Breast epithelium (tissue), 4 donors: ENCODE results near the gene NAPSA. TPM values are rescaled to one million over a fixed set of nuclear protein-coding genes. Genes with fewer than 3 reads are reported as not detected.

ENCODE experiments used
- DNase-seq, 2 donors: peaks; one replicate each; pipeline ENCODE4 v3.0.0-alpha.2; 2019; ENCODE audit warnings: low spot score in 2 of 2
- H3K27ac ChIP-seq, 2 donors: fragments of 200-600 bp; sonication (generic) in 1 of 2; one replicate each; pipeline ENCODE4 v1.5.1; 2016 to 2019; ENCODE audit warnings: mild to moderate bottlenecking in 1 of 2
- H3K27me3 ChIP-seq, 2 donors: fragments of 200-600 bp; sonication (generic) in 1 of 2; one replicate each; pipeline versions ENCODE4 v1.5.1 to v1.6.0; 2017 to 2019; ENCODE audit warnings: control low read depth in 1 of 2, mild to moderate bottlenecking in 1 of 2
- H3K36me3 ChIP-seq: fragments of 200-600 bp; one replicate; pipeline ENCODE4 v1.5.1; 2019
- H3K4me1 ChIP-seq, 2 donors: fragments of 200-600 bp; sonication (generic); one replicate each; pipeline ENCODE4 v1.5.1; 2016 to 2019; ENCODE audit warnings: control low read depth in 1 of 2
- H3K4me3 ChIP-seq, 3 donors: fragments of 200-600 bp; sonication (generic); 1 replicate in 2 of 3; 2 replicates in 1 of 3; pipeline ENCODE4 v1.5.1; 2016 to 2019; ENCODE audit warnings: mild to moderate bottlenecking in 3 of 3, moderate library complexity in 2 of 3
- H3K9me3 ChIP-seq, 2 donors: fragments of 200-600 bp; sonication (generic) in 1 of 2; one replicate each; pipeline ENCODE4 v1.5.1; 2016 to 2019; ENCODE audit warnings: control low read depth in 1 of 2
- POLR2A ChIP-seq: fragments of 450-650 bp; IDR thresholded peaks from one replicate; pipeline ENCODE4 v1.6.1; 2016; ENCODE audit warnings: antibody characterized with exemption, mild to moderate bottlenecking, moderate library complexity
- POLR2AphosphoS5 ChIP-seq, 3 donors: sonication (generic); formaldehyde crosslinking; IDR thresholded peaks; one replicate each; pipeline ENCODE4 v1.6.1; 2017; ENCODE audit warnings: antibody characterized with exemption in 3 of 3
- intact Hi-C: fragments of 100-400 bp; cut with DNase I; formaldehyde crosslinking; loops from one replicate; pipeline ENCODE4 v1.15.1; 2023; ENCODE audit warnings: low total_unique reads
- total RNA-seq, 3 donors: library from RNA; depleted of rRNA; stranded (reverse); fragments of >200 nt; gene quantifications; one replicate each; pipeline ENCODE4 v1.1.0, GENCODE V29; 2016
- TF ChIP-seq, protein P1 (sequence below), 3 donors: fragments of 450-650 bp; IDR thresholded peaks; one replicate each; pipeline ENCODE4 v1.5.1; 2016 to 2017; ENCODE audit warnings: antibody characterized with exemption in 3 of 3, mild to moderate bottlenecking in 3 of 3, moderate library complexity in 3 of 3

Gene NAPSA
- total RNA-seq, 3 donors from 2014 or later = 0.80 to 1.8 (median 1.6) TPM

DNA sequence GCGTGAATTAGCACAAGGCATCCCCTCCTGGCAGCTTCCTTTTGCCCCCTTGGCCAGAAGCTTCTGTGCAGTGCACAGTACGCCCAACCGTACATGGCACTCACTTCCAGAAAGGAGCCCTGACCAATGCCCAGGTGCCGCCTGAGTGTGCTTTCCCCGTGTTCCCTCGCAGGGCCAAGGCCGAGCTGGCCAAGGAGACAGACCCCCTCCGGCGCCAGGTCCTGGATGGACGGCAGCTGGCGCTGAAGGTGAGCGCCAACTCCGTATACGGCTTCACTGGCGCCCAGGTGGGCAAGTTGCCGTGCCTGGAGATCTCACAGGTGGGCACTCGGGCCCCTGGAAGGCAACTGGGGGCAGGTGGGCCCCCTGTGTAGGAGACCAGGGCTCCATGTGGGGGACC, 43.9 kb upstream of the NAPSA start:
- intact Hi-C loops = no loop called here
- Histone ChIP-seq H3K36me3 (peaks cover 8% of the 10 kb centered on the region), H3K27me3 (no peaks in the 10 kb centered on the region), H3K4me1 (no peaks in the 10 kb centered on the region), H3K27ac (no peak overlapping the region), H3K9me3 (no peaks in the 10 kb centered on the region), H3K4me3 (no peak overlapping the region)
- TF ChIP-seq POLR2A (no peak), POLR2AphosphoS5 (IDR thresholded peaks at IDR 0.05) (no peak)
- TF ChIP-seq, protein P1, sequence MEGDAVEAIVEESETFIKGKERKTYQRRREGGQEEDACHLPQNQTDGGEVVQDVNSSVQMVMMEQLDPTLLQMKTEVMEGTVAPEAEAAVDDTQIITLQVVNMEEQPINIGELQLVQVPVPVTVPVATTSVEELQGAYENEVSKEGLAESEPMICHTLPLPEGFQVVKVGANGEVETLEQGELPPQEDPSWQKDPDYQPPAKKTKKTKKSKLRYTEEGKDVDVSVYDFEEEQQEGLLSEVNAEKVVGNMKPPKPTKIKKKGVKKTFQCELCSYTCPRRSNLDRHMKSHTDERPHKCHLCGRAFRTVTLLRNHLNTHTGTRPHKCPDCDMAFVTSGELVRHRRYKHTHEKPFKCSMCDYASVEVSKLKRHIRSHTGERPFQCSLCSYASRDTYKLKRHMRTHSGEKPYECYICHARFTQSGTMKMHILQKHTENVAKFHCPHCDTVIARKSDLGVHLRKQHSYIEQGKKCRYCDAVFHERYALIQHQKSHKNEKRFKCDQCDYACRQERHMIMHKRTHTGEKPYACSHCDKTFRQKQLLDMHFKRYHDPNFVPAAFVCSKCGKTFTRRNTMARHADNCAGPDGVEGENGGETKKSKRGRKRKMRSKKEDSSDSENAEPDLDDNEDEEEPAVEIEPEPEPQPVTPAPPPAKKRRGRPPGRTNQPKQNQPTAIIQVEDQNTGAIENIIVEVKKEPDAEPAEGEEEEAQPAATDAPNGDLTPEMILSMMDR (IDR thresholded peaks at IDR 0.05) = no peak
- DNase-seq = no peak

DNA sequence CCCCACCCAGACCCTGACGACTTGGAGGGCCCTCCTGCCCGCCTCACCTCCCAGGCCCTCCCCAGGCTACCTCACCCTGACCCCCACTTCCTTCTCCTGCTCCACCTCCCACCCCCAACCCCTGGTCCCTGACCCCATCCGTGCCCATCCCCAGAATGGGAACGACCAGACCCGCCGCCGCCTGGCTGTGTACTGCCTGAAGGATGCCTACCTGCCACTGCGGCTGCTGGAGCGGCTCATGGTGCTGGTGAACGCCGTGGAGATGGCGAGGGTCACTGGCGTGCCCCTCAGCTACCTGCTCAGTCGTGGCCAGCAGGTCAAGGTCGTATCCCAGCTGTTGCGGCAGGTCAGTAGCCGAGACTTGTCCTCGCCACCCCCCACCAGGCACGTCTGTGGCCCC, 41.4 kb upstream of the NAPSA start:
- no peak for DNase-seq
- Histone ChIP-seq H3K36me3 (peaks cover 8% of the 10 kb centered on the region), H3K9me3 (no peaks in the 10 kb centered on the region), H3K4me1 (no peaks in the 10 kb centered on the region), H3K27ac (no peak overlapping the region), H3K4me3 (no peak overlapping the region), H3K27me3 (no peaks in the 10 kb centered on the region)
- TF ChIP-seq, protein P1 (IDR thresholded peaks at IDR 0.05) = no peak
- intact Hi-C loops = no loop called here

DNA sequence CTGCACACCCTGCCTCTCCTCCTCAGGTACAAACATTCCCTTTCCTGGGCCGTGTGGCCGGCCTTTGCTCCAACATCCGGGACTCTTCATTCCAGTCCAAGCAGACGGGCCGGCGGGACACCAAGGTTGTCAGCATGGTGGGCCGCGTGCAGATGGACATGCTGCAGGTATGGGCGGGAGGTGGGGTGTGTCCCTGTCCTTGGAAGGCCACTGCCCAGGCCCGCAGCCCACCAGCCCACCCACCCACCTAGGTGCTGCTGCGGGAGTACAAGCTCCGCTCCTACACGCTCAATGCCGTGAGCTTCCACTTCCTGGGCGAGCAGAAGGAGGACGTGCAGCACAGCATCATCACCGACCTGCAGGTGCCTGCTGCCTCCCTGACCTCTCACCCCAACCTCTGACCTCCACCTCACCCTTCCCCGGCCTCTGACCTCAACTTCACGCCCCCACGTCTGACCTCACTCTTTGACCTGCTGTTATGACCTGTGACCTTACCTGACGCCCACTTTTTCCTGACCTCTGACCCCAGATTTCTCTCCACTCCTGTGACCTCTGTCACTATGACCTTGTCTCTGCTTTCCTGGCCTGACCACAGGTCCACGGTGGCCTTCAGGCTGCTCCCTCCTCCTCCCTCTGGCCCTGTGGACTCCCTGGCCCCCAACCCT, 40.8 kb upstream of the NAPSA start:
- intact Hi-C loops = no loop called here
- Histone ChIP-seq H3K9me3 (no peaks in the 10 kb centered on the region), H3K4me3 (no peak overlapping the region), H3K4me1 (no peaks in the 10 kb centered on the region), H3K27me3 (no peaks in the 10 kb centered on the region), H3K27ac (no peak overlapping the region), H3K36me3 (peaks cover 8% of the 10 kb centered on the region)
- no peak for DNase-seq
- TF ChIP-seq, protein P1 (IDR thresholded peaks at IDR 0.05) = no peak
- no peak for TF ChIP-seq POLR2A
- TF ChIP-seq POLR2AphosphoS5 (IDR thresholded peaks at IDR 0.05) = no peak

DNA sequence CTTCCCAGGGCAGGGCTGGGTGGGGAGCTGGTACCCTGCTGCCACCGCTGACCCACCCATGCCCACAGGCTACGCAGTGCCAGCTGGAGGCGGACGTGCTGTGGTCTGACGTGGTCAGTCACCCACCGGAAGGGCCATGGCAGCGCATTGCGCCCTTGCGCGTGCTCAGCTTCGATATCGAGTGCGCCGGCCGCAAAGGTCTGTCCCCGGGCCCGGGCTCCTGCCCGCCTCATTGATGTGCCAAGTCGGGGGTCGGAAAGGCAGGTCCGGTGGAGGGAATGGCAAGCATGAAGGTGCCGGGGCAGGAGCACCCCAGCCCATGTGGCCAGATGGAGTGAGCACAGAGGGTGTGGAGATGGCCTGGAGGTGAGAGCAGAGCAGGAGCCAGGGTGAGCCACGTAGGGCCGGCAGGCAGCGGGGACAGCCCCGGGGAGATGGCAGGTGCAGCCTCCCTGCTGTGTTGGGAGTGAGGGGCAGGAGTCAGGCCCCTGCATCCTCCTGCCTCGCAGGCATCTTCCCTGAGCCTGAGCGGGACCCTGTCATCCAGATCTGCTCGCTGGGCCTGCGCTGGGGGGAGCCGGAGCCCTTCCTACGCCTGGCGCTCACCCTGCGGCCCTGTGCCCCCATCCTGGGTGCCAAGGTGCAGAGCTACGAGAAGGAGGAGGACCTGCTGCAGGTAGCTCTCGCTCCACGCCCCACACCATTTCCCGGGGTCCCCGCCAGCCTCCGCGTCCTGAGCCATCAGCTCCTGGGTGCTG, 37.3 kb upstream of the NAPSA start:
- DNase-seq = no peak
- Histone ChIP-seq H3K36me3 (no peaks in the 10 kb centered on the region), H3K27ac (no peak overlapping the region), H3K4me1 (no peaks in the 10 kb centered on the region), H3K9me3 (no peaks in the 10 kb centered on the region), H3K4me3 (no peak overlapping the region), H3K27me3 (no peaks in the 10 kb centered on the region)
- TF ChIP-seq POLR2A (no peak), POLR2AphosphoS5 (IDR thresholded peaks at IDR 0.05) (no peak)
- TF ChIP-seq, protein P1 (IDR thresholded peaks at IDR 0.05) = no peak
- intact Hi-C loops = no loop called here
